Measurements from ENCODE around the gene SPTB.

The SPTB gene

GRCh38 chr14:64912261-64912660 is 32.6 kb upstream of the SPTB start:
- no peak overlapping the region for H3K4me3 ChIP-seq (ENCODE audit: low read depth, low read length)
- no peak for DNase-seq (ENCODE audit: low read depth)
- TF ChIP-seq CTCF (IDR thresholded peaks at IDR 0.05; ENCODE audit: low read depth, low read length, missing control alignments), result no peak

GRCh38 chr14:64910847-64911495 is 31.3 kb upstream of the SPTB start:
- peak; percentile 42 for TF ChIP-seq CTCF (IDR thresholded peaks at IDR 0.05; ENCODE audit: low read depth, low read length, missing control alignments)
- DNase-seq (ENCODE audit: low read depth), result no peak
- H3K4me3 ChIP-seq (ENCODE audit: low read depth, low read length), result no peak overlapping the region

GRCh38 chr14:64906022-64906421 is 26.3 kb upstream of the SPTB start:
- TF ChIP-seq CTCF (IDR thresholded peaks at IDR 0.05; ENCODE audit: low read depth, low read length, missing control alignments), result no peak
- no peak overlapping the region for H3K4me3 ChIP-seq (ENCODE audit: low read depth, low read length)
- no peak for DNase-seq (ENCODE audit: low read depth)

- TF ChIP-seq CTCF (IDR thresholded peaks at IDR 0.05; ENCODE audit: low read depth, low read length, missing control alignments), result no peak
- no peak overlapping the region for H3K4me3 ChIP-seq (ENCODE audit: low read depth, low read length)
- DNase-seq (ENCODE audit: low read depth), result no peak
Measured at GRCh38 chr14:64899958-64900357, 20.3 kb upstream of the SPTB start.

- peak; percentile 48 for TF ChIP-seq CTCF (IDR thresholded peaks at IDR 0.05; ENCODE audit: low read depth, low read length, missing control alignments)
- no peak overlapping the region for H3K4me3 ChIP-seq (ENCODE audit: low read depth, low read length)
- peak; percentile 38 for DNase-seq (ENCODE audit: low read depth)
Measured at GRCh38 chr14:64891839-64892375, 12.2 kb upstream of the SPTB start.

- no peak for TF ChIP-seq CTCF (IDR thresholded peaks at IDR 0.05; ENCODE audit: low read depth, low read length, missing control alignments)
- no peak for DNase-seq (ENCODE audit: low read depth)
- no peak overlapping the region for H3K4me3 ChIP-seq (ENCODE audit: low read depth, low read length)
Measured at GRCh38 chr14:64891173-64891838, 11.6 kb upstream of the SPTB start.
